Fibroblast of pulmonary artery (primary cell): ENCODE data around the gene ASPG.

ENCODE experiments used
- DNase-seq: peaks from one replicate; pipeline ENCODE4 v3.0.0-alpha.2; 2010; ENCODE audit warnings: low read depth
- H3K4me3 ChIP-seq: replicated peaks from 2 replicates; pipeline ENCODE4 v1.5.1; 2011; ENCODE audit warnings: low read depth, mild to moderate bottlenecking, control low read depth, low read length, moderate library complexity
- TF ChIP-seq, protein P1 (sequence below): IDR thresholded peaks from 2 replicates; pipeline ENCODE4 v1.5.1; 2011; ENCODE audit warnings: mild to moderate bottlenecking, control low read depth, low read length, inconsistent platforms; ENCODE audit errors: missing control alignments

ASPG gene

GRCh38 chr14:104137297-104138097 is 52.0 kb downstream of the ASPG start:
- no peak overlapping the region for H3K4me3 ChIP-seq
- DNase-seq: peak; percentile 24
- TF ChIP-seq, protein P1, sequence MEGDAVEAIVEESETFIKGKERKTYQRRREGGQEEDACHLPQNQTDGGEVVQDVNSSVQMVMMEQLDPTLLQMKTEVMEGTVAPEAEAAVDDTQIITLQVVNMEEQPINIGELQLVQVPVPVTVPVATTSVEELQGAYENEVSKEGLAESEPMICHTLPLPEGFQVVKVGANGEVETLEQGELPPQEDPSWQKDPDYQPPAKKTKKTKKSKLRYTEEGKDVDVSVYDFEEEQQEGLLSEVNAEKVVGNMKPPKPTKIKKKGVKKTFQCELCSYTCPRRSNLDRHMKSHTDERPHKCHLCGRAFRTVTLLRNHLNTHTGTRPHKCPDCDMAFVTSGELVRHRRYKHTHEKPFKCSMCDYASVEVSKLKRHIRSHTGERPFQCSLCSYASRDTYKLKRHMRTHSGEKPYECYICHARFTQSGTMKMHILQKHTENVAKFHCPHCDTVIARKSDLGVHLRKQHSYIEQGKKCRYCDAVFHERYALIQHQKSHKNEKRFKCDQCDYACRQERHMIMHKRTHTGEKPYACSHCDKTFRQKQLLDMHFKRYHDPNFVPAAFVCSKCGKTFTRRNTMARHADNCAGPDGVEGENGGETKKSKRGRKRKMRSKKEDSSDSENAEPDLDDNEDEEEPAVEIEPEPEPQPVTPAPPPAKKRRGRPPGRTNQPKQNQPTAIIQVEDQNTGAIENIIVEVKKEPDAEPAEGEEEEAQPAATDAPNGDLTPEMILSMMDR: peak; percentile 22

GRCh38 chr14:104138098-104138717 is 52.7 kb downstream of the ASPG start, which contains the start of gene KIF26A:
Gene KIF26A (plus strand): TSS chr14:104138587. CDS start chr14:104138723, 136 bp downstream.
- TF ChIP-seq, protein P1: no peak
- DNase-seq: no peak
- H3K4me3 ChIP-seq: no peak within 1 kb of the TSS

GRCh38 chr14:104138718-104139459 is 53.4 kb downstream of the ASPG start:
- DNase-seq: no peak
- TF ChIP-seq, protein P1: no peak

GRCh38 chr14:104139460-104140212 is 54.1 kb downstream of the ASPG start:
- TF ChIP-seq, protein P1: no peak
- no peak for DNase-seq
- H3K4me3 ChIP-seq: no peak overlapping the region

More at GRCh38 chr14:104138718-104139459, 53.4 kb downstream of the ASPG start:
- H3K4me3 ChIP-seq: no peak overlapping the region

GRCh38 chr14:104140213-104140462 is 54.6 kb downstream of the ASPG start:
- no peak for DNase-seq
- TF ChIP-seq, protein P1: no peak
- no peak overlapping the region for H3K4me3 ChIP-seq

- TF ChIP-seq, protein P1: no peak
- no peak for DNase-seq
- no peak overlapping the region for H3K4me3 ChIP-seq
These were observed 55.2 kb downstream of the ASPG start for GRCh38 chr14:104140463-104141331.
